ENCODE data around the gene F11R.
"Not testable (repeated sequence)": the region's sequence is repeated elsewhere in the genome, so short reads cannot be mapped to it uniquely, and the experiment has no call there.

The F11R gene

GRCh38 chr1:161020509-161021164 is at the start of gene F11R:
Gene F11R (minus strand): TSS chr1:161021152. CDS start chr1:161021073, 79 bp downstream.
- DNase-seq: peak; percentile 48

GRCh38 chr1:161069731-161070270 is 48.8 kb upstream of the F11R start, which contains the start of gene ARHGAP30:
Gene ARHGAP30 (minus strand): TSS chr1:161069891. CDS start chr1:161069624, 267 bp downstream.
- DNase-seq: no peak

GRCh38 chr1:161069241-161069640 is 48.3 kb upstream of the F11R start:
- DNase-seq: no peak

- no peak for DNase-seq
These were observed 47.6 kb upstream of the F11R start for GRCh38 chr1:161068306-161069234.

GRCh38 chr1:161066694-161067093 is 45.7 kb upstream of the F11R start:
- no peak for DNase-seq

GRCh38 chr1:161065681-161066080 is 44.7 kb upstream of the F11R start:
- not testable (repeated sequence) for DNase-seq

GRCh38 chr1:161063936-161064335 is 43.0 kb upstream of the F11R start:
- not testable (repeated sequence) for DNase-seq

GRCh38 chr1:161061419-161061818 is 40.5 kb upstream of the F11R start:
- DNase-seq: no peak

- no peak for DNase-seq
These were observed 38.3 kb upstream of the F11R start for GRCh38 chr1:161059293-161059692.

- no peak for DNase-seq
These were observed 33.9 kb upstream of the F11R start for GRCh38 chr1:161054805-161055204.

- DNase-seq: no peak
These were observed 33.3 kb upstream of the F11R start for GRCh38 chr1:161054232-161054631.

GRCh38 chr1:161052899-161053298 is 31.9 kb upstream of the F11R start:
- DNase-seq: no peak

GRCh38 chr1:161051219-161051618 is 30.3 kb upstream of the F11R start:
- no peak for DNase-seq

GRCh38 chr1:161048949-161049722 is 28.2 kb upstream of the F11R start:
- no peak for DNase-seq

- DNase-seq: no peak
These were observed 26.8 kb upstream of the F11R start for GRCh38 chr1:161047436-161048420.

- no peak for DNase-seq
These were observed 25.8 kb upstream of the F11R start for GRCh38 chr1:161046605-161047228.

GRCh38 chr1:161045736-161046604 is 25.0 kb upstream of the F11R start, which contains the start of gene USF1:
Gene USF1 (minus strand): TSS chr1:161045977. CDS start chr1:161043275, 2,702 bp downstream.
- peak; percentile 98 for DNase-seq

GRCh38 chr1:161044908-161045735 is 24.2 kb upstream of the F11R start:
- DNase-seq: peak; percentile 37

GRCh38 chr1:161044535-161044907 is 23.6 kb upstream of the F11R start:
- no peak for DNase-seq
